Non-pigmented ciliary epithelial cell (primary cell): ENCODE measurements around the gene SAMD4B.
"Not testable (repeated sequence)": the region's sequence is repeated elsewhere in the genome, so short reads cannot be mapped to it uniquely, and the experiment has no call there.

Experiments used
- DNase-seq: peaks from one replicate; pipeline ENCODE4 v3.0.0-alpha.2; 2010; ENCODE audit warnings: low read depth

Gene SAMD4B

GRCh38 chr19:39314016-39314728 is 28.0 kb upstream of the SAMD4B start:
- no peak for DNase-seq

- DNase-seq, result no peak
These were observed 26.3 kb upstream of the SAMD4B start for GRCh38 chr19:39315933-39316332.

GRCh38 chr19:39316627-39317321 is 25.4 kb upstream of the SAMD4B start:
- DNase-seq, result no peak

DNA sequence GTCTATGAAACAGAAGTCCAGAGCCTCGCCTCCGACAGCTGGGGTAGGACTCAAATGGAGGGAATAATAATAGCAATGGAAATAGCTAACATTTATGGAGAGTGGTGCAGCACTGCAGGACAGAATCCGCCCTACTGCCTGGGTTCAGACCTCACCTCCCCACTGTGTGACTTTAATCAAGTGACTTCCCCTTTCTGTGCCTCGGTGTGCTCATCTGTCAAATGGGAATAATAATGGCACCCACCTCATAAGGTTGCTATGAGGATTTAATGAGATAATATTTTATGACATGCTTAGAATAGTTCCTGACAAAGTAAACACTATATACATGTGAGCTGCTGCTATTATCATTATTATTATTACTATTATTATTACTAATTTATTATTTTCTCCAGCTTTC is 24.7 kb upstream of the SAMD4B start:
- no peak for DNase-seq

DNA sequence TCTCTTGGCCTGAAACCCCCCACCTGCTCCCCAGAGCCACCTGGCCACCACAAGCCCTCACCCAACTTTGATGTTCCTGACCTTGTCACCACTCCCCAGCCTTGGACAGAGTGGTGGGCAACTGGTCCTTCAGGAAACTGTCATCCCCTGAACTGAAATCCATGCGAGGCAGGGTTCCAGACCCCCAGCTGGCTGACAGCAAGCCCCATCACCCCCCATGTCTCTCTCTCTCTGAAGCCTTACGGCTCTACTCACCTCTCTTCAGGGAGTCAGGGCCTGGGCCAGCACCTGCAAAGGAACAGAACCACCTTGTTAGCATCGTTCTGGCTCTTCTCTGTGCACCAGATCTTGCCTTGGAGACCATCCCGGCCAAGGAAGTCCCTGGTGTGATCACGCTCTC is 24.1 kb upstream of the SAMD4B start:
- DNase-seq, result no peak

GRCh38 chr19:39318690-39319089 is 23.5 kb upstream of the SAMD4B start:
- no peak for DNase-seq

GRCh38 chr19:39319098-39319891 is 22.9 kb upstream of the SAMD4B start:
- DNase-seq, result no peak

GRCh38 chr19:39319892-39320248 is 22.4 kb upstream of the SAMD4B start:
- no peak for DNase-seq

GRCh38 chr19:39321117-39321831 is 20.9 kb upstream of the SAMD4B start:
- DNase-seq, result no peak

GRCh38 chr19:39321832-39322176 is 20.4 kb upstream of the SAMD4B start:
- DNase-seq, result no peak

GRCh38 chr19:39324242-39324842 is 17.9 kb upstream of the SAMD4B start:
- DNase-seq, result no peak

DNA sequence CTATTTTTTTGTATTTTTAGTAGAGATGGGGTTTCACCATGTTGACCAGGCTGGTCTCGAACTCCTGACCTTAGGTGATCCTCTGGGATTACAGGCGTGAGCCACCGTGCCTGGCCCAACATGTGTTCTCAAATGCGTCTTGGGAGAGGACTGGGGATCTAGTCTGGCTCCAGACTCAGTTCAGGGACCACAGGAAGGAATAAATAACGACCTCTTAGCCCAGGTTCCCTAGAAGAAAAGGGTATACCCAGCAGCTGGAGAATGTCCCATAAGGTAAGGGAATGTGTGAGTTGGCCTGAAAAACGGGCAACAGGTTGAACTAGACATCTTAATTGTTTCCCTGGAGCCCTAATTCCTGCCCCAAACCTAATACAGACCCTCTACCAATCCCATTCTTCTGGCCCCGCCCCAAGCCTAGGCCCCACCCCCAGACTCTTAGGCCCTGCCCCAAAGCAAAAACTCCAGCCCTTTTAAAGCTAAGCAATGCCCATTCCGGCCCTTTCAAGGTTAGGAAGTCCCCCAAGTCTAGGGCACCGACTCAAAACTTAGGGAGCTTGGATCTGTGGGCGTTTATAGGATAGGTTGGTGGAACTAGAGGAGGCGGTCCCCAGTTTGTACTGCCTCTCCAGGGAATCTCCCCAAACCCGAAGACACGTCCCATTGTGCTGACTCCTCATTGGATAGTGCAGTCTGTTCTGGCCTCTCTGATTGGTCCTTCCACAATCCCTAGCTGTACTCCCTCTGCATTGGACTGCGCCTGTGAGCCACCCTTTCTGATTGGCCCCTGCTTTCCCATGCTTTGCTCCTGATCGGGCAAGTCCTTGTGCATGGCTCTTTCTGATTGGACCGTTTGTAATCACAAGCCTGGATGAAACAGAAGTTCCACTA is 16.2 kb upstream of the SAMD4B start:
- no peak for DNase-seq

- no peak for DNase-seq
These were observed 14.7 kb upstream of the SAMD4B start for GRCh38 chr19:39327363-39328045.

GRCh38 chr19:39328046-39328705 is 14.0 kb upstream of the SAMD4B start:
- DNase-seq, result no peak

- DNase-seq, result no peak
These were observed 12.3 kb upstream of the SAMD4B start for GRCh38 chr19:39329948-39330347.

GRCh38 chr19:39332293-39332692 is 9.9 kb upstream of the SAMD4B start:
- no peak for DNase-seq

DNA sequence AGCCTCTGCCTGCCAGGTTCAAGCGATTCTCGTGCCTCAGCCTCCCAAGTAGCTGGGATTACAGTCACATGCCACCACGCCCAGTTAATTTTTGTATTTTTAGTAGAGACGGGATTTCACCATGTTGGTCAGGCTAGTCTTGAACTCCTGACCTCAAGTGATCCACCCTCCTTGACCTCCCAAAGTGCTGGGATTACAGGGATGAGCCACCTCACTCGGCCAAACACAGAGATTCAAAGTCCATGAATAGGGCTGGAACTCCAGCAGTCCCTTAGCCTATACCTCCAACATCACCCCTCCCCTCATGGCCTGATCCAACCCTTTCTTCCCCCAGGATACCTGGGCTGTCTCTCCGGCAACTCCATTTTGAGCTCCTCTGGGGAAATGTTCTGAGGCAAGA is 9.5 kb upstream of the SAMD4B start:
- DNase-seq, result not testable (repeated sequence)

- no peak for DNase-seq
These were observed 8.7 kb upstream of the SAMD4B start for GRCh38 chr19:39333507-39333906.

DNA sequence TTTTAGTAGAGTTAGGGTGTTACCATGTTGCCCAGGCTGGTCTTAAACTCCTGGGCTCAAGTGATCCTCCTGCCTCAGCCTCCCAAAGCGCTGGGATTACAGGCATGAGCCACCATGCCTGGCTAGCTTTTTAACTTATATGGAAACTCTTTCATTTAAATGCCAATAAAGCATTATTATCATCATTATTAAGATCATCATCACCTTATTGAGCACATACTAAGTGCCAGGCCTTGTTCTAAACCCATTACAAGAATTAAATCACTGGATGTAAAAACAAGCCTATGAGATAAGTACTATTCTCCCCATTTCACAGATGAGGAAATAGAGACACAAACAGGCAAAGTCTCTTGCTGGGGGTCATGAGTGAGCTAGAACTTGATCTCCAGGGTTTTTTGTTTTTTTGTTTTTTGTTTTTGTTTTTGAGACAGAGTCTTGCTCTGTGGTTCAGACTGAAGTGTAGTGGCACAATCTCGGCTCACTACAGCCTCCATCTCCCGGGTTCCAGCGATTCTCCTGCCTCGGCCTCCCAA is 7.7 kb upstream of the SAMD4B start:
- DNase-seq, result no peak

GRCh38 chr19:39335168-39335548 is 7.1 kb upstream of the SAMD4B start:
- no peak for DNase-seq
